H1 (cell line): ENCODE measurements around the gene CNR2. TPM values are rescaled to one million over a fixed set of nuclear protein-coding genes. Genes with fewer than 3 reads are reported as not detected.

Source experiments
- CTCF ChIA-PET: fragments of 300-600 bp; sonication (Branson Sonifier 250); formaldehyde crosslinking; loops from one replicate; lab custom pipeline; 2021; ENCODE audit not compliant: partially characterized antibody; lab: Charles Lee
- POLR2A ChIA-PET: fragments of 300-600 bp; sonication (Branson Sonifier 250); formaldehyde crosslinking; loops from one replicate; lab custom pipeline; 2021; ENCODE audit warnings: inconsistent platforms; ENCODE audit not compliant: partially characterized antibody; lab: Charles Lee
- DNase-seq, 2 experiments: peaks; one replicate each; pipeline versions ENCODE4 v3.0.0 to v3.0.0-alpha.2; 2010 to 2022; ENCODE audit warnings: low spot score in 2 of 2, low read depth in 1 of 2, mixed read lengths in 1 of 2
- FAIRE-seq: peaks from 2 replicates; lab custom pipeline; 2011; peaks lifted over from hg19 to GRCh38; lab: Jason Lieb, UNC
- H2AFZ ChIP-seq: 2 replicates; pipeline ENCODE4 v1.8.1; 2012; ENCODE audit warnings: low read length, inconsistent platforms
- H2AK5ac ChIP-seq: 2 replicates; pipeline ENCODE4 v1.6.1; 2013; ENCODE audit warnings: low read depth, low read length
- H2BK120ac ChIP-seq: replicated peaks from 2 replicates; pipeline ENCODE3; 2013; ENCODE audit warnings: low read depth, low read length, inconsistent platforms
- H2BK12ac ChIP-seq: 2 replicates; pipeline ENCODE4 v1.6.1; 2013; ENCODE audit warnings: low read depth, low read length
- H2BK15ac ChIP-seq: 2 replicates; pipeline ENCODE4 v1.6.1; 2013; ENCODE audit warnings: low read length
- H2BK20ac ChIP-seq: 2 replicates; pipeline ENCODE4 v1.6.1; 2013; ENCODE audit warnings: low read length
- H2BK5ac ChIP-seq: 2 replicates; pipeline ENCODE4 v1.6.1; 2013; ENCODE audit warnings: low read depth, low read length
- H3K14ac ChIP-seq: 2 replicates; pipeline ENCODE4 v1.6.1; 2013; ENCODE audit warnings: inconsistent platforms; ENCODE audit not compliant: insufficient read length
- H3K18ac ChIP-seq: 2 replicates; pipeline ENCODE4 v1.6.1; 2013; ENCODE audit warnings: low read length; ENCODE audit errors: extremely low read depth
- H3K23ac ChIP-seq: 2 replicates; pipeline ENCODE4 v1.6.1; 2013; ENCODE audit warnings: inconsistent platforms; ENCODE audit not compliant: insufficient read length
- H3K23me2 ChIP-seq: 2 replicates; pipeline ENCODE4 v1.6.1; 2013; ENCODE audit warnings: low read depth, low read length
- H3K27ac ChIP-seq: 2 replicates; pipeline ENCODE4 v1.6.1; 2011; ENCODE audit warnings: low read depth, low read length, inconsistent platforms
- H3K27me3 ChIP-seq, 4 experiments: replicated peaks in 1 of 4; 1 replicate in 1 of 4; 2 replicates in 3 of 4; pipeline versions ENCODE4 v1.6.1 to v1.8.1; 2011 to 2013; ENCODE audit warnings: low read length in 3 of 4, mild to moderate bottlenecking in 3 of 4, inconsistent platforms in 2 of 4, mixed read lengths in 2 of 4, moderate library complexity in 1 of 4; ENCODE audit not compliant: control insufficient read depth in 3 of 4, insufficient read depth in 3 of 4; ENCODE audit errors: extremely low read depth in 1 of 4
- H3K36me3 ChIP-seq, 4 experiments: 2 replicates each; pipeline versions ENCODE4 v1.6.1 to v1.8.1; 2011 to 2013; ENCODE audit warnings: mild to moderate bottlenecking in 4 of 4, low read length in 3 of 4, moderate library complexity in 2 of 4, control low read depth in 1 of 4, inconsistent platforms in 1 of 4; ENCODE audit not compliant: insufficient read depth in 4 of 4, control insufficient read depth in 2 of 4
- H3K4ac ChIP-seq: replicated peaks from 2 replicates; pipeline ENCODE3; 2013; ENCODE audit warnings: low read length, low read depth, mixed read lengths, inconsistent platforms; ENCODE audit not compliant: insufficient read length
- H3K4me1 ChIP-seq, 4 experiments: replicated peaks in 1 of 4; 1 replicate in 1 of 4; 2 replicates in 3 of 4; pipeline versions ENCODE4 v1.6.1 to v1.8.1; 2011 to 2013; ENCODE audit warnings: low read length in 3 of 4, inconsistent platforms in 2 of 4, mixed read lengths in 1 of 4; ENCODE audit not compliant: insufficient read depth in 4 of 4, control insufficient read depth in 3 of 4
- H3K4me2 ChIP-seq, 2 experiments: 2 replicates each; pipeline versions ENCODE4 v1.6.1 to v1.8.1; 2011 to 2013; ENCODE audit warnings: low read depth in 2 of 2, low read length in 2 of 2, control low read depth in 1 of 2, inconsistent platforms in 1 of 2, mild to moderate bottlenecking in 1 of 2; ENCODE audit not compliant: insufficient read depth in 1 of 2
- H3K4me3 ChIP-seq, 4 experiments: fragments of 200-600, 300-600 bp in 1 of 4; sonication (generic), shearing (Covaris generic), sonication (Bioruptor Twin) in 1 of 4; 2 replicates each; pipeline versions ENCODE4 v1.5.1 to v1.8.1; 2011 to 2016; ENCODE audit warnings: low read length in 4 of 4, low read depth in 3 of 4, control low read depth in 2 of 4, inconsistent platforms in 2 of 4, mild to moderate bottlenecking in 2 of 4, mixed read lengths in 1 of 4, moderate library complexity in 1 of 4; ENCODE audit not compliant: insufficient read depth in 2 of 4; ENCODE audit errors: extremely low read depth in 1 of 4
- H3K56ac ChIP-seq: replicated peaks from 2 replicates; pipeline ENCODE3; 2013; ENCODE audit warnings: low read depth, mild to moderate bottlenecking, mixed read lengths, low read length, inconsistent platforms; ENCODE audit not compliant: insufficient read length
- H3K79me1 ChIP-seq: 2 replicates; pipeline ENCODE4 v1.6.1; 2013; ENCODE audit warnings: low read depth, low read length, control low read depth
- H3K79me2 ChIP-seq, 2 experiments: 2 replicates each; pipeline versions ENCODE4 v1.6.1 to v1.8.1; 2012 to 2013; ENCODE audit warnings: low read length in 2 of 2, mild to moderate bottlenecking in 2 of 2, inconsistent platforms in 1 of 2; ENCODE audit not compliant: insufficient read depth in 2 of 2, control insufficient read depth in 1 of 2
- H3K9ac ChIP-seq, 4 experiments: replicated peaks in 1 of 4; 1 replicate in 1 of 4; 2 replicates in 3 of 4; pipeline versions ENCODE4 v1.6.1 to v1.8.1; 2011 to 2013; ENCODE audit warnings: low read depth in 3 of 4, low read length in 3 of 4, control low read depth in 2 of 4, mild to moderate bottlenecking in 2 of 4, moderate library complexity in 2 of 4, inconsistent platforms in 1 of 4; ENCODE audit errors: extremely low read depth in 1 of 4
- H3K9me3 ChIP-seq, 2 experiments: 2 replicates each; pipeline versions ENCODE4 v1.6.1 to v1.8.1; 2012 to 2013; ENCODE audit warnings: mild to moderate bottlenecking in 2 of 2, moderate library complexity in 2 of 2, control low read depth in 1 of 2, inconsistent platforms in 1 of 2, low read depth in 1 of 2, low read length in 1 of 2, mixed read lengths in 1 of 2; ENCODE audit not compliant: insufficient read depth in 2 of 2
- H4K20me1 ChIP-seq, 2 experiments: replicated peaks in 1 of 2; 2 replicates each; pipeline versions ENCODE3 to v1.8.1; 2011 to 2013; ENCODE audit warnings: inconsistent platforms in 2 of 2, low read length in 2 of 2, mild to moderate bottlenecking in 1 of 2; ENCODE audit not compliant: insufficient read depth in 2 of 2, control insufficient read depth in 1 of 2
- H4K5ac ChIP-seq: 2 replicates; pipeline ENCODE4 v1.6.1; 2013; ENCODE audit warnings: low read length, low read depth, mixed read lengths, inconsistent platforms; ENCODE audit not compliant: insufficient read length
- H4K8ac ChIP-seq: 2 replicates; pipeline ENCODE4 v1.8.0; 2013; ENCODE audit warnings: mild to moderate bottlenecking, moderate library complexity, low read length, inconsistent platforms; ENCODE audit not compliant: insufficient read depth; ENCODE audit errors: extremely low read depth
- H4K91ac ChIP-seq: replicated peaks from 2 replicates; pipeline ENCODE3; 2013; ENCODE audit warnings: low read length, mixed read lengths, inconsistent platforms; ENCODE audit not compliant: insufficient read length
- CEBPB ChIP-seq: IDR thresholded peaks from 2 replicates; pipeline ENCODE4 v1.6.1; 2012; ENCODE audit warnings: low read depth, low read length
- PHF8 ChIP-seq: fragments of 200-600 bp; sonication (generic); conservative IDR thresholded peaks from 2 replicates; pipeline ENCODE4 v1.7.1; 2012; ENCODE audit warnings: low read depth, mild to moderate bottlenecking, inconsistent platforms, low read length, moderate library complexity
- POLR2AphosphoS5 ChIP-seq: IDR thresholded peaks from 2 replicates; pipeline ENCODE4 v1.6.1; 2011; ENCODE audit warnings: low read depth, low read length
- WGBS, 2 experiments: shearing (Covaris generic) in 1 of 2; methylation state at CpG; one replicate each; pipeline versions ENCODE4 v1.1.6 to v1.1.7; 2013 to 2015; ENCODE audit warnings: low lambda C conversion rate in 2 of 2, mixed read lengths in 2 of 2, inconsistent platforms in 1 of 2, low coverage in 1 of 2, missing lambda C conversion rate in 1 of 2; ENCODE audit not compliant: insufficient replicate concordance in 2 of 2, insufficient coverage in 1 of 2, insufficient read length in 1 of 2; ENCODE audit errors: extremely low coverage in 1 of 2, missing lambda C conversion rate in 1 of 2; 5-methylcytosine and 5-hydroxymethylcytosine counted together
- polyA plus RNA-seq, 7 experiments: library from polyadenylated mRNA; depleted of rRNA in 3 of 7; stranded (reverse) in 5 of 7; unstranded in 2 of 7; fragments of >200 nt in 5 of 7; fragments of 200-250 nt in 2 of 7; gene quantifications; 1 replicate in 5 of 7; 2 replicates in 1 of 7; 4 replicates in 1 of 7; pipeline versions ENCODE4 v1.2.1 to v1.2.3, GENCODE V29; 2011 to 2013; ENCODE audit warnings: missing spikeins in 2 of 7, mixed read lengths in 2 of 7
- total RNA-seq: library from RNA; stranded (reverse); fragmentation: NEBNext Ultra II Directional; extraction: Animal tissue kit (Norgen Biotek cat#: 25700); gene quantifications from 2 replicates; pipeline ENCODE4 v1.2.1, GENCODE V29; 2021

The CNR2 gene
- total and polyA plus RNA-seq, 2 of the 8 experiments (the other 6 are each of a cell fraction or from before 2014, with no cell fraction given), result not detected

DNA sequence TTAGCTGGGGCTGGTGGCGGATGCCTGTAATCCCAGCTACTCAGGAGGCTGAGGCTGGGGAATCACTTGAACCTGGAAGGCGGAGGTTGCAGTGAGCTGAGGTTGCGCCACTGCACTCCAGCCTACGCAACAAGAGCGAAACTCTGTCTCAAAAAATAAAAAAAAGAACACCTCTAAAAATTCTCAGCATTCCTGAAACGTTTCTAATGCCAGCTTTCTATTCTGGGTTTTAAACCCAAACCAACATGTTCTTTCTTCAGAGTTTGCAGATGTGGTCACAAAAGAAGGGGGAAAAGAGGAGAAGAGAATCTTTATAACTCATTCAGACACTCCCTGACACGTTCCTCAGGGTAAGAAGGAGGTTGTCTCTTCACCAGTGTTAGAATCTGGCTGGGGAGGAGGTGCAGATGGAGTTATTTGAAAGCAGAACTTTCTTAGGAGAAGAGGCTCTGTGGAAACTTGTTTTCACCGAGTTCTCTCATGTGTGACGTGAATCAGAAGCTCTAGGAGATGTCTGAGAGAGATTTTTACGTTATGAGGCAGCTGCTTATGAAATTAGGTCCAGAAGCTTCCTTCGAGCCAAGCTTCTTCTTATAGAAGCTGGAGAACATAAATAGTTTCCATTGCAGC is 17.8 kb upstream of the CNR2 start:
- H3K56ac ChIP-seq, result no peak overlapping the region
- no peak overlapping the region for H3K23ac ChIP-seq
- H2BK12ac ChIP-seq, result no peak overlapping the region
- POLR2A ChIA-PET, result interaction anchor here (1.1 to 2.0 kb wide), 4 partner anchors 14 to 219 kb away, joined by 3 to 7 read pairs (median 4); partner anchors contain the start of gene SRSF10
- no peaks in the 10 kb centered on the region for H3K79me2 ChIP-seq
- WGBS, 2 experiments, result 81% methylated on average over 11 of the region's 11 CpGs; no CpG with 5 or more reads in 1 of the 2 experiments
- no peak overlapping the region for H3K4me3 ChIP-seq
- H3K27me3 ChIP-seq, result no peaks in the 10 kb centered on the region
- H4K20me1 ChIP-seq, result no peaks in the 10 kb centered on the region
- FAIRE-seq, result no peak
- H2BK5ac ChIP-seq, result no peak overlapping the region
- no peak for DNase-seq
- no peak overlapping the region for H2BK20ac ChIP-seq
- no peaks in the 10 kb centered on the region for H3K4me1 ChIP-seq
- H3K23me2 ChIP-seq, result no peaks in the 10 kb centered on the region
- H3K27ac ChIP-seq, result no peak overlapping the region
- H3K79me1 ChIP-seq, result no peaks in the 10 kb centered on the region
- no peak overlapping the region for H4K5ac ChIP-seq
- no peak overlapping the region for H2AK5ac ChIP-seq
- no peak for TF ChIP-seq PHF8
- no peak for TF ChIP-seq POLR2AphosphoS5
- TF ChIP-seq CEBPB, result 0 out of 2 replicates have a peak, but pooled peaks have one; percentile 2
- H4K91ac ChIP-seq, result no peak overlapping the region
- no peak overlapping the region for H4K8ac ChIP-seq
- peaks cover 0 to 6% of the 10 kb centered on the region in 2 experiments; a peak in 1 of 4 replicates for H3K9me3 ChIP-seq
- no peak overlapping the region for H2BK15ac ChIP-seq
- H3K9ac ChIP-seq, result no peak overlapping the region
- no peaks in the 10 kb centered on the region; a peak in 1 of 8 replicates for H3K36me3 ChIP-seq
- H3K14ac ChIP-seq, result no peak overlapping the region
- H2AFZ ChIP-seq, result peak overlapping the region; percentile 68; the same call in 1 of the 2 replicates
- H3K4me2 ChIP-seq, result no peak overlapping the region
- CTCF ChIA-PET, result interaction anchor here (0.6 to 2.5 kb wide), 5 partner anchors 14 to 159 kb away, joined by 3 to 8 read pairs (median 3); no protein-coding TSS in a partner anchor
- no peak overlapping the region for H3K4ac ChIP-seq
- no peak overlapping the region for H3K18ac ChIP-seq
- no peak overlapping the region for H2BK120ac ChIP-seq
